HT-29 (cell line): ENCODE data around the gene STAT1. TPM values are rescaled to one million over a fixed set of nuclear protein-coding genes. Genes with fewer than 3 reads are reported as not detected.
"Not testable (repeated sequence)": the region's sequence is repeated elsewhere in the genome, so short reads cannot be mapped to it uniquely, and the experiment has no call there.

Experiments used
- DNase-seq: peaks from one replicate; pipeline ENCODE4 v3.0.0-alpha.2; 2015; ENCODE audit warnings: low spot score
- total RNA-seq: library from RNA; depleted of rRNA; stranded (reverse); fragments of >200 nt; shearing (Covaris generic); gene quantifications from 2 replicates; pipeline ENCODE4 v1.2.3, GENCODE V29; 2014

STAT1 gene
- total RNA-seq, 1 experiment from 2014 or later, result 52.8 TPM

DNA sequence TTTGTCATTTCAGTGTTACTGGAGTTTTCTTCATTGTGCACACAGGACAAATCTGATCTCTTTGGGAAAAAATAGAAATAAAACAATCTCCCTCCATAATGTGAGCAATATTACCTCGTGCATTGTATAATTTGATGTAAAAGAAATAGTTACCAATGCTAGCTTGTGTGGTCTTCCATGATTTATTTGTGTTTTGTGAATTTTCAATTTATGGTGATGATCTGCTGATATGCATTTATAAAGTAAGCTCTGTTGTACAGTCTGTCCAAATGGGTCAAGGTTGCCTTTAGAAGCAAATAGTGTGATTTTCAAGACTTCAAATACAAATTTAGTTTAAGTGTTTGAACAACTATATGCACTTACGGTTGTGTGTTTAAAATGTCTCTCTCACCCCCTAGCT, 50.9 kb downstream of the STAT1 start:
- no peak for DNase-seq

- DNase-seq, result no peak
Measured at GRCh38 chr2:190961918-190962487, 52.0 kb downstream of the STAT1 start.

- not testable (repeated sequence) for DNase-seq
Measured at GRCh38 chr2:190961117-190961516, 52.9 kb downstream of the STAT1 start.

DNA sequence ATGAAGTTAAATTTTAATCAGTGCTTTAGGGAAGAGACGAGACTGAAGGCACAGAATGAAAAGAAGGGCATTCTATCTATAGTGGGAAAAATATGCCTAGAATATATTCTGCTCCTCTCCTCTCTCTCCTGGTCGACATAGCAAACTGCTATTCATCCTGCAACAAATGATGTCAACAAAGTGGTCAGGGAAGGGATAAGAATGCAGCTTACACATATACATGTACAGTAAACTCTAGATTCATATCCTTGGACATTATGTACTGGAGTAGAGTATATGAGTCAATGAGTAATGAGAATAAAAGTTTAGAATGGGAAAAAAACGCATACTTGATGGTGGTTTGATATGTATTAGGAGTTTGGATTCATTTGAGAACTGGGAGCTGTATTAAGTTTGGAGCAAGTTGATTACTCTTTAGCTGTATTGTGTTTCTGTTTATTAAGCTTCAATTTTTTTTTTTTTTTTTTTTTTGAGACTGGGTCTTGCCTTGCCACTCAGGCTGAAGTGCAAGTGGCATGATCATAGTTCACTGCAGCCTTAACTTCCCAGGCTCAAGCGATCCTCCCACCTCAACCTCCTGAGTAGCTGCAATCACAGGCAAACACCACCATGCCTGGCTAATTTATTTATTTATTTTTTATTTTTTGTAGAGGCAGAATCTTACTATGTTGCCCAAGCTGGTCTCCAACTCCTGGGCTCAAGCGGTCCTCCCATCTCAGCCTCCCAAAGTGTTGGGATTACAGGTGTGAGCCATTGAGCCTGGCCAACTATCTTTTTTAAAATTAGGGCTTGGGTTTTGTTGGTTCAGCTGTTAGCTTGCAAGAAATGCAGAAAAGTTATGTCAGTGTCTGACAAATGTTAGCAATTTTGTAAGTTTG, 53.8 kb downstream of the STAT1 start:
- no peak for DNase-seq

- no peak for DNase-seq
Measured at GRCh38 chr2:190953257-190953656, 60.7 kb downstream of the STAT1 start.

- DNase-seq, result no peak
Measured at GRCh38 chr2:190950566-190950991, 63.4 kb downstream of the STAT1 start.

GRCh38 chr2:190948671-190949070, 65.3 kb downstream of the STAT1 start:
- DNase-seq, result peak; percentile 69

GRCh38 chr2:190947711-190948251, 66.2 kb downstream of the STAT1 start:
- DNase-seq, result peak; percentile 67

GRCh38 chr2:190947141-190947540, 66.8 kb downstream of the STAT1 start:
- peak; percentile 58 for DNase-seq

GRCh38 chr2:190943706-190944105, 70.3 kb downstream of the STAT1 start:
- no peak for DNase-seq

- no peak for DNase-seq
Measured at GRCh38 chr2:190942697-190943096, 71.3 kb downstream of the STAT1 start.

- no peak for DNase-seq
Measured at GRCh38 chr2:190941571-190941970, 72.4 kb downstream of the STAT1 start.

GRCh38 chr2:190940454-190940853, 73.5 kb downstream of the STAT1 start:
- DNase-seq, result no peak

DNA sequence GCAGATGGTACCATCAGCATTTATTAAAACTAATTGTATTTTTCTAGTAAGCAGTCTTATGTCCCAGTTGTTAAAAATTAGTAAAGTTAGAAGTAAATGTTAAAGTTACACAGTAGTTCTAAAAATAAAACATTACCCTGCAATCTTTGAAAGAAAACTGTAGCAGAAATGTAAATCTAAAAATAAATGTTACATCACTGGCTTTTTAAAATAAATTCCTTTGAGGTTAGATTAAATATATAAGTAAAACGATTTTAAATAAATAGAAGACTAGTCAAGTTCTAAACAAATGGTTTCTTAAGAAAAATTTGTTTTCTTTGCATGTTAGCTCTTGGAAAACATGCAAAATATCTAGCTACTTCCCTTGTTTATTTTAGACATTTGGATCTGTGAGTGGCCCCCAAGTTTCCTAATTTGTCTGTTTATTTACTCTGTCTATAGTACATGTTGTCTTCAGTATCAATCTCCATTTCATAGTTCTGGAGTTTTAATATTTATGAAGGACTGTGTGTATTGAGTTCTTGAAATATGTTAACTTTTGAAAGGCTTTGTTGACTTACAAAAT, 75.1 kb downstream of the STAT1 start:
- DNase-seq, result no peak

DNA sequence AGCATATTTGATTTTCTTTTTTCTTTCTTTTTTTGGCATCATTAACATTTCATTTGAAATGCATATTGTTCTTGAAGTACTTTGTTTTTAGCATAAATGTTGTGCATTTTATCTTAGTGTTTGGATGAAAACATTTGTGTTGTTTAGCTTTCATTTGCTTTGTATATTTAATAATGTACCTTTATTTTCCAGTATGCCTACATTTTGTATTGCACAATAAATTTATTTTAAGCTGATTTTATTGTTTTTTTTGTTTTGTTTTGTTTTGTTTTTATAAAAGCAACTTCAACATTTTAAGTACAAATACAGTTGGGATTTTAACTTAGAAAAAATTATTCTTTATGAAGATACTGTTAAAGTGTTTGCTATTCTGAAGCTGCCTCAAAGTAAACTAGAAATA, 78.9 kb downstream of the STAT1 start:
- DNase-seq, result no peak

DNA sequence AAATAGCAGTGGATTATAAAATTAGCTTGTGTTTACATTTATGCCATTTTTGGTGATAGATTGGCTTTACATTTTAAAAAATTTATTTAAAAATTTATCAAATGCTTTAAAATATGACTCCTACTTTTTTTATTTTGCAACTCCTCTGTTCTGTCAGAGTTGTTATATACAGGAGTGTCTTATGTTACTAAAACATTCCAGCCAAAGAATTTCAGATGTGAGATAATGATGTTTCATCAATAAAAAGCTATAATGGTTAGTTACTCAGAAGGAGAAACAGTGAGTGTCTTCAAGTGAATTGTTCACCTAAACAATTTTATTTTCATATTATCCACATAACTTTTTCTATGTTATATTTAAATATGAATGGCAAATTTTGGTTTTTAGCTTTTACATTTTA, 80.6 kb downstream of the STAT1 start:
- DNase-seq, result no peak

GRCh38 chr2:190932514-190932913, 81.5 kb downstream of the STAT1 start:
- DNase-seq, result no peak

- no peak for DNase-seq
Measured at GRCh38 chr2:190930411-190930810, 83.6 kb downstream of the STAT1 start.

GRCh38 chr2:190929919-190930318, 84.1 kb downstream of the STAT1 start:
- no peak for DNase-seq

DNA sequence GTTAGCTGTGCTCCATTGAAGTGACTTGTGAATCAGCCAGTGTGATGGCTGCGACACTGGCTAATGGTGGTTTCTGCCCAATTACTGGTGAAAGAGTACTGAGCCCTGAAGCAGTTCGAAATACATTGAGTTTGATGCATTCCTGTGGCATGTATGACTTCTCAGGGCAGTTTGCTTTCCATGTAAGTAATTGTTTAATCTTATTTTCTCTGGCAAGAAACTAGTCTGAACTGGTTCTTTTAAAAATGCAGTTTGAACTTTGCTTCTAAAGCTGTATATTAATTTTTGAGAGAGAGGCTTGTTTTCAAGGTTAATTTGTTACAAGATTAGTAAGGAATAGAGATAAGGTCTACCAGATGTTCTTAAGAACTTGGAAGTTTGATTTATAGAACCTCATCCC, 86.7 kb downstream of the STAT1 start:
- peak; percentile 16 for DNase-seq

DNA sequence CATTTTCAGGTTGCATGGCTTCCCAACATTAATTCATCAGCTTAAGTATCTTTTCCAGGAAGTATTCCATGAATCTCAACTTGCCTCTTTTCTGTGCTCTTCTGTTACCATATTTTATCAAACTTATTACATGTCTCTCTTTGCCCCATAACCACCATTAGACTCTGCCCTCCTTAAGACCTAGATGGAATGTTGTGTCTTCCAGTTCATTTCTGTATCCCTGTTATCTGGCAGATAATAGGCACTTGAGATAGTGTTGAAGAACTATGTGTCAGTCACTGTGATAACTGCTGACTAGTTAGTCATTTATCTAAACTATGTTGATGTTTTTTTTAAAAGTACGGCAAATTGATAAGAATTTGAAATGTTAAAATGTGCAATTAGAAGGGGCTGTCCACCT, 91.6 kb downstream of the STAT1 start:
- no peak for DNase-seq

DNA sequence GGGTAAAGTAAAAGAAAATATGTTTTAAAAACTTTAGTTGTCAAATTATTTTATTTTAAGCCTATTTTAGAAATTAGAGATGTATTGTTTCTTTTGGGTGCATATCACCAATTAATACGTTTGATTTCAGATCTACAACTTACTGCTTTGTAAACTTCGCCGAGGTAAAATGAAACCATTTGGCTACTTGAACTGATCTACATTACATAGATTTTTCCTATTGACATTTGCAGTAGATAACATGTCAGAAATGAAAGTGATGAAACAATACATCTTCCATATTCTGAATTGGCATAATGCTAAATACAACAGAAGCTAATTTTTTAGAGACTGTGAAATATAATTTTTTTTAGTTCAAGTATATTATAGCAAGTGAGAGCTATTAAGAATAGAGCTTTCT, 93.9 kb downstream of the STAT1 start:
- no peak for DNase-seq
